ENCODE results near the gene PNLIPRP2.

Gene PNLIPRP2

GRCh38 chr10:116657863-116658551 lies 37.3 kb downstream of the PNLIPRP2 start:
- DNase-seq, result no peak

- no peak for DNase-seq
Observed at GRCh38 chr10:116659049-116659670, 38.4 kb downstream of the PNLIPRP2 start.

- no peak for DNase-seq
Observed at GRCh38 chr10:116660860-116661259, 40.1 kb downstream of the PNLIPRP2 start.

GRCh38 chr10:116663342-116663741 lies 42.6 kb downstream of the PNLIPRP2 start:
- no peak for DNase-seq

- DNase-seq, result no peak
Observed at GRCh38 chr10:116664631-116665030, 43.9 kb downstream of the PNLIPRP2 start.

GRCh38 chr10:116665541-116666125 lies 44.9 kb downstream of the PNLIPRP2 start:
- DNase-seq, result no peak

- no peak for DNase-seq
Observed at GRCh38 chr10:116667484-116667883, 46.7 kb downstream of the PNLIPRP2 start.

GRCh38 chr10:116668018-116668417 lies 47.3 kb downstream of the PNLIPRP2 start:
- DNase-seq, result no peak

- no peak for DNase-seq
Observed at GRCh38 chr10:116668446-116668845, 47.7 kb downstream of the PNLIPRP2 start.

GRCh38 chr10:116669080-116669479 lies 48.3 kb downstream of the PNLIPRP2 start:
- no peak for DNase-seq

GRCh38 chr10:116669832-116670644 lies 49.3 kb downstream of the PNLIPRP2 start:
- DNase-seq, result no peak

- no peak for DNase-seq
Observed at GRCh38 chr10:116670706-116671105, 50.0 kb downstream of the PNLIPRP2 start.

- DNase-seq, result no peak
Observed at GRCh38 chr10:116671274-116671926, 50.6 kb downstream of the PNLIPRP2 start.

- no peak for DNase-seq
Observed at GRCh38 chr10:116672891-116673290, 52.1 kb downstream of the PNLIPRP2 start.

- DNase-seq, result no peak
Observed at GRCh38 chr10:116673866-116674265, 53.1 kb downstream of the PNLIPRP2 start.

GRCh38 chr10:116674901-116675423 lies 54.2 kb downstream of the PNLIPRP2 start:
- no peak for DNase-seq

GRCh38 chr10:116676118-116676517 lies 55.4 kb downstream of the PNLIPRP2 start:
- no peak for DNase-seq

GRCh38 chr10:116676633-116677032 lies 55.9 kb downstream of the PNLIPRP2 start:
- DNase-seq, result no peak

GRCh38 chr10:116679351-116679750 lies 58.6 kb downstream of the PNLIPRP2 start:
- DNase-seq, result no peak

- no peak for DNase-seq
Observed at GRCh38 chr10:116683166-116683565, 62.4 kb downstream of the PNLIPRP2 start.

- DNase-seq, result no peak
Observed at GRCh38 chr10:116683821-116684220, 63.1 kb downstream of the PNLIPRP2 start.

- DNase-seq, result no peak
Observed at GRCh38 chr10:116684781-116685180, 64.0 kb downstream of the PNLIPRP2 start.

GRCh38 chr10:116685807-116686206 lies 65.1 kb downstream of the PNLIPRP2 start:
- DNase-seq, result no peak
